ENCODE data around the gene CYP24A1.

DNA sequence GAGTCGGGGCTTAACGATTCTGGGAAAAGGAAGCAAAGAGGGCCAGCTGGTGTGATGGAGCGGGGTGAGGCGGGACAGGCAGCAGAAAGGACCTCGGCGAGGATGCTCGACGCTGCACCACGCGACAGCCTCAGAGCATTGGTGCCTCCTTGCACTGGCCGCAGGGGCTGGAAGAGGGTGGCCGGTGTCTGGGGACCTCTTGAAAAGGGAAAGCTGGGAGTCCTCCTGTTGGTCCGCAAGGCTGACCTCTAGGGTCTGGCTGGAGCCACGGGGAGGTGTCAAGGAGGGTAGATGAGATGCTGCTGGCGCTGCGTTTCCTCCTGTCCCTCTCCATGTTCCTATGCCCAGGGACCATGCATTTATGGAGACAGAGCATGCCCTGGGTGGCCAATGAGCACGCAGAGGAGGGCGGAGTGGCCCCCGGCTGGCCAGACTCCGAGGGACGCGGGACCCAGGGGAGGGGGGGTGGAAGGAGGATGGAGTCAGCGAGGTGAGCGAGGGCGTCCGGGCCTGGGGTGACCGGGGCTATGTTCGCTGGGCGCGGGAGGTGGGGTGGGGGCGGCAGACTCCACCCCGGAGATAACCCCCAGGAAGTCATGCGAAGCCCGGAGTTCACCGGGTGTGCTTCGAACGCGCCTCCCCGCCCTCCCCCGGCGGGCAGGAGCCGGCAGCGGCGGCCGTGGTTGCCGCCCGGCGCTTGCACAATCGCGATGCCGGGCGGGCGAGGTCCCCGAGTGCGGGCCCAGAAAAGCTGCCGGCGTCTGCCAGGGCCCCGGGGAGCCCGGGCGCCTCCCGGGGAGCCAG lies at the start of gene CYP24A1:
- no peak for TF ChIP-seq EZH2 (IDR thresholded peaks at IDR 0.05; ENCODE audit: borderline replicate concordance, low read depth, low read length, severe bottlenecking)
- TF ChIP-seq, protein P1, sequence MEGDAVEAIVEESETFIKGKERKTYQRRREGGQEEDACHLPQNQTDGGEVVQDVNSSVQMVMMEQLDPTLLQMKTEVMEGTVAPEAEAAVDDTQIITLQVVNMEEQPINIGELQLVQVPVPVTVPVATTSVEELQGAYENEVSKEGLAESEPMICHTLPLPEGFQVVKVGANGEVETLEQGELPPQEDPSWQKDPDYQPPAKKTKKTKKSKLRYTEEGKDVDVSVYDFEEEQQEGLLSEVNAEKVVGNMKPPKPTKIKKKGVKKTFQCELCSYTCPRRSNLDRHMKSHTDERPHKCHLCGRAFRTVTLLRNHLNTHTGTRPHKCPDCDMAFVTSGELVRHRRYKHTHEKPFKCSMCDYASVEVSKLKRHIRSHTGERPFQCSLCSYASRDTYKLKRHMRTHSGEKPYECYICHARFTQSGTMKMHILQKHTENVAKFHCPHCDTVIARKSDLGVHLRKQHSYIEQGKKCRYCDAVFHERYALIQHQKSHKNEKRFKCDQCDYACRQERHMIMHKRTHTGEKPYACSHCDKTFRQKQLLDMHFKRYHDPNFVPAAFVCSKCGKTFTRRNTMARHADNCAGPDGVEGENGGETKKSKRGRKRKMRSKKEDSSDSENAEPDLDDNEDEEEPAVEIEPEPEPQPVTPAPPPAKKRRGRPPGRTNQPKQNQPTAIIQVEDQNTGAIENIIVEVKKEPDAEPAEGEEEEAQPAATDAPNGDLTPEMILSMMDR (IDR thresholded peaks at IDR 0.05; ENCODE audit: borderline replicate concordance, extremely low read depth, low read length, poor library complexity, severe bottlenecking) = no peak
